Gastroesophageal sphincter (tissue), 3 donors: ENCODE data around the gene CASP2.

Experiments
- POLR2AphosphoS5 ChIP-seq: sonication (generic); formaldehyde crosslinking; IDR thresholded peaks from one replicate; pipeline ENCODE4 v1.6.1; 2017; ENCODE audit warnings: antibody characterized with exemption
- TF ChIP-seq, protein P1 (sequence below), 4 experiments: fragments of 200-600 bp in 2 of 4; fragments of 450-650 bp in 2 of 4; sonication (generic) in 1 of 4; IDR thresholded peaks; one replicate each; pipeline ENCODE4 v1.5.1; 2017 to 2019; ENCODE audit warnings: antibody characterized with exemption in 4 of 4, mild to moderate bottlenecking in 2 of 4, moderate library complexity in 2 of 4

DNA sequence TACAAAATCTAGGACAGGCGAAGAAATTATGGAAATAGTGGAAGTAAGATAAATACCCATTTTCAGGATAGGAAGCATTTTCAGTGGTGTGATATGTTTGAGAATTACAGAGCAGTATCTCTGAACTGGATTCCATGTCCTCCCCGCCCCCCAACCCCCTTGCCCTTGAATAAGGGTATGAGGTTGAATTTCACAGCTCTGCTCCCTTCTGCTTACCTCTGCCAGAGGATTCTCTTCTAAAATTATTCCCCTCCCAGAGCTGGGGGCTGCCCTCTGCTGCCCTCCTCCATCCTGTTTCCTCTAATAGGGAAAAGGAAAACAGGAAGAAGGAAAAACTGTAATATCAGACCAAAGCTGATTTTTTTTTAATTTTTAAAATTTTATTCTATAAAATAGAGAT lies 20.5 kb downstream of the CASP2 start:
- TF ChIP-seq POLR2AphosphoS5, result no peak
- TF ChIP-seq, protein P1, sequence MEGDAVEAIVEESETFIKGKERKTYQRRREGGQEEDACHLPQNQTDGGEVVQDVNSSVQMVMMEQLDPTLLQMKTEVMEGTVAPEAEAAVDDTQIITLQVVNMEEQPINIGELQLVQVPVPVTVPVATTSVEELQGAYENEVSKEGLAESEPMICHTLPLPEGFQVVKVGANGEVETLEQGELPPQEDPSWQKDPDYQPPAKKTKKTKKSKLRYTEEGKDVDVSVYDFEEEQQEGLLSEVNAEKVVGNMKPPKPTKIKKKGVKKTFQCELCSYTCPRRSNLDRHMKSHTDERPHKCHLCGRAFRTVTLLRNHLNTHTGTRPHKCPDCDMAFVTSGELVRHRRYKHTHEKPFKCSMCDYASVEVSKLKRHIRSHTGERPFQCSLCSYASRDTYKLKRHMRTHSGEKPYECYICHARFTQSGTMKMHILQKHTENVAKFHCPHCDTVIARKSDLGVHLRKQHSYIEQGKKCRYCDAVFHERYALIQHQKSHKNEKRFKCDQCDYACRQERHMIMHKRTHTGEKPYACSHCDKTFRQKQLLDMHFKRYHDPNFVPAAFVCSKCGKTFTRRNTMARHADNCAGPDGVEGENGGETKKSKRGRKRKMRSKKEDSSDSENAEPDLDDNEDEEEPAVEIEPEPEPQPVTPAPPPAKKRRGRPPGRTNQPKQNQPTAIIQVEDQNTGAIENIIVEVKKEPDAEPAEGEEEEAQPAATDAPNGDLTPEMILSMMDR (IDR thresholded peaks at IDR 0.05), result no peak
